AG09309 (cell line): Measurements from ENCODE around the gene TIRAP.

Source experiments
- DNase-seq: peaks from one replicate; pipeline ENCODE4 v3.0.0-alpha.2; 2010; ENCODE audit warnings: low read depth
- H3K4me3 ChIP-seq: 2 replicates; pipeline ENCODE4 v1.5.1; 2011; ENCODE audit warnings: mild to moderate bottlenecking, low read depth, low read length, moderate library complexity; ENCODE audit not compliant: control insufficient read depth
- TF ChIP-seq, protein P1 (sequence below): IDR thresholded peaks from 2 replicates; pipeline ENCODE4 v1.5.1; 2011; ENCODE audit warnings: mild to moderate bottlenecking, low read depth, low read length, inconsistent platforms; ENCODE audit not compliant: insufficient read depth, control insufficient read depth; ENCODE audit errors: missing control alignments

The TIRAP gene

DNA sequence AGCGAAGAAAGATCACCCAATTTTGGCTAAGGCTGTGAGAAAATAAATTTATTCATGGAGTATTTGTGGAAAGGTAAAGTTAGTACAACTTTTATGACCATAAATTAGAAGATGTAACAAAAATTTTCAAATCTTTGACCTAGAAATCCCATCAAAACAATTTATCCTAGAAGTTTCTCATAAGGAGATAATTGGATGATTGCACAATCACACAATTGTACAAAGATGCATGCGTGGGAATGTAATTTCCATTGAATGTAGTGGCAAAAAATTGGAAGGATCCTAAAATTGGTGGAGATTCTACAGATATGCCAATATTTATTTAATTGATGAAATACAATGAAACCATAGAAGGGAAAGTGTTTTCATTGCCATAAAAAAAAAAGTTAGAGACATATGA, 25.7 kb upstream of the TIRAP start:
- TF ChIP-seq, protein P1, sequence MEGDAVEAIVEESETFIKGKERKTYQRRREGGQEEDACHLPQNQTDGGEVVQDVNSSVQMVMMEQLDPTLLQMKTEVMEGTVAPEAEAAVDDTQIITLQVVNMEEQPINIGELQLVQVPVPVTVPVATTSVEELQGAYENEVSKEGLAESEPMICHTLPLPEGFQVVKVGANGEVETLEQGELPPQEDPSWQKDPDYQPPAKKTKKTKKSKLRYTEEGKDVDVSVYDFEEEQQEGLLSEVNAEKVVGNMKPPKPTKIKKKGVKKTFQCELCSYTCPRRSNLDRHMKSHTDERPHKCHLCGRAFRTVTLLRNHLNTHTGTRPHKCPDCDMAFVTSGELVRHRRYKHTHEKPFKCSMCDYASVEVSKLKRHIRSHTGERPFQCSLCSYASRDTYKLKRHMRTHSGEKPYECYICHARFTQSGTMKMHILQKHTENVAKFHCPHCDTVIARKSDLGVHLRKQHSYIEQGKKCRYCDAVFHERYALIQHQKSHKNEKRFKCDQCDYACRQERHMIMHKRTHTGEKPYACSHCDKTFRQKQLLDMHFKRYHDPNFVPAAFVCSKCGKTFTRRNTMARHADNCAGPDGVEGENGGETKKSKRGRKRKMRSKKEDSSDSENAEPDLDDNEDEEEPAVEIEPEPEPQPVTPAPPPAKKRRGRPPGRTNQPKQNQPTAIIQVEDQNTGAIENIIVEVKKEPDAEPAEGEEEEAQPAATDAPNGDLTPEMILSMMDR = no peak
- H3K4me3 ChIP-seq = no peak overlapping the region
- no peak for DNase-seq

DNA sequence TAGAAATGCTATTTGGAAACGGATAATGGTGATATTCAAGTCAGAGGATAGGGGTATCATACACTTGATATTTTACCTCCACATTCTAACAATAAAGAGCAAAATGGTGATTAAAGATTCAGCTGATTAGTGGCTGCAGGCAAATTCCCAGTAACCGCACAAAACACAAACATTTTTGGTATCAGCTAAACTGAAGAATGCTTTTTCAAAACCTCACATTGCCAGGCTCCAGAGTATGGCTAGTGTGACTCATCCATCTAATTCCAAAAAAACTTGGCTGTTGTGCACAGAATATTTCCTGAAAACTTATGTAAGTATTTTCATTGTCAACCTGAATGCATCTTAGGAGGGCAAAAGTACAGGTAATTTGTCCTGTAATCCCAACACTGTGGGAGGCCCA, 25.1 kb upstream of the TIRAP start:
- TF ChIP-seq, protein P1 = no peak
- H3K4me3 ChIP-seq = no peak overlapping the region
- peak; percentile 25 for DNase-seq

DNA sequence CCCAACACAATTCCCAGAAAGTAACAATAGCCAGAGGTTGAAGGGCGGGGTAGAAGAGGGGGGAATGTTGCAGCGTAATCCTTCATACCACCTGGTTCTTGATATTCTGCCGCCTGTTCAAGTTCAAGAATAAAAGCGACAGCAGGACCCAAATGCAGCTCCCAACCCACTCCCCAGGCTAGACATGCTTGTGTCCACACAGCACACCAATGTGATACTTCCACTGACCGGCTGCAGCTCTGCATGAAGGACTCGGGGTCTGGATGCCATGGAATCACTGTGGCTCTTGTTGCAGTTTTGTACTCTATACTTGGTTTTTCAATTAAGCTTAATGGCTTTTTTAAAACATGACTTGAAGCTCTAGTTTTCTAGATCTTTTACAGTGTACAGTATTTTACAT, 20.7 kb upstream of the TIRAP start:
- no peak overlapping the region for H3K4me3 ChIP-seq
- TF ChIP-seq, protein P1 = no peak
- DNase-seq = no peak

DNA sequence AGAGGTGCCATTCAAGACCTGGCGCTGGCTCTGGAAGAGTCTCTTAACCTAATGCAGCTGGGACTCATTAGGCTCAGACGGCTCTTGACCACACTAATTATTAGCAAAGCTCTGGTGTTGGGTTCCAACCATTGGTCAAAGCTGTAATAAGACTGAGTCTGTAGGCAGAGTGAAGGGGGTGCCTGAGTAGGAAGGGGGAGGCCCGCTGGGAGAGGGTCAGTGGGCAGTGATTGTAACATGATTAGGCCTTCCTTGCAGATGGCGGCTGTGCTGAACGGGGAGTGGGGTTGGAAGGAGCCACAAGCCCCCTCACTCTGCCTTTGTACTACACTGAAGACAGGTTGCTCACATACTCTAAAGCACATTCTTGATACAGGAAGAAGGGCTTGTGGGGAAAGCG, 19.4 kb upstream of the TIRAP start:
- no peak for DNase-seq
- TF ChIP-seq, protein P1 = no peak
- no peak overlapping the region for H3K4me3 ChIP-seq

DNA sequence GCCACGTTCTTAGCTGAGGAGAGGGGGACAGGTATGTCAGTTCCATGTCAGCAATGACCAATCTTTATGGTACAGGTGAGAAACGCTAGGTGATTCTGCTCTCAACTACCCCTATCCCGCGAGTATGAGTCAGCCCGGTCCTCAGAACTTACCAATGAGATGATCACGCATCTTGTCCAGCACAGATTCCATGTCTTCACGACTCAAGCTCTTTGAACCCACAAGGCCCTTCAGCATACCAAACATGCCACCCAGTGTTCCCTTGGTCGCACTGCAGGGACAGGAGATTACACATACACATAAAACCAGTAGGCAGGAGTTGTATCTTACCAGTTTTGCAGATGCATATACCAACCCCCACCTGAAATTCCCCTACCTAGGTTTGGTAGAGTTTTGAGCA, 17.1 kb upstream of the TIRAP start:
- no peak overlapping the region for H3K4me3 ChIP-seq
- TF ChIP-seq, protein P1 = no peak
- no peak for DNase-seq

DNA sequence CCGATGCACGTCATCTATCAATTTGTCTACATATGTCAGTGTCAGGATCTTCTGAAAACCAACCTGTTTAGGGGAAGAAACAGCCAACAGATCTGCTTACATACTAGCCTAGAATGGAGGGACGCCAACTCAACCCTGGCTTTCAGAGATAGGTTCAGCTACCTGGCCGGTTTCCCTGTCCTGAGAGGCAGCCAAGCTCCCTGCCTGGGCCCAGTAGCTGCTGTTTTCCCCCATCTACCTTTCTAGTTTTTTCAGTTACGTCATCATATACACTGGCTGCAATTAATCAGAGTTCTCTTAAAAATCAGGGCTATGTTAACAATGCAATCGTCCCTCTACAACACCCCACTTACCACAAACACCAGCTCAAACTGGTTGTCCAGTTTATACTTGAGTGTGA, 15.2 kb upstream of the TIRAP start:
- H3K4me3 ChIP-seq = peak overlapping the region; percentile 91
- TF ChIP-seq, protein P1 = no peak
- DNase-seq = no peak

DNA sequence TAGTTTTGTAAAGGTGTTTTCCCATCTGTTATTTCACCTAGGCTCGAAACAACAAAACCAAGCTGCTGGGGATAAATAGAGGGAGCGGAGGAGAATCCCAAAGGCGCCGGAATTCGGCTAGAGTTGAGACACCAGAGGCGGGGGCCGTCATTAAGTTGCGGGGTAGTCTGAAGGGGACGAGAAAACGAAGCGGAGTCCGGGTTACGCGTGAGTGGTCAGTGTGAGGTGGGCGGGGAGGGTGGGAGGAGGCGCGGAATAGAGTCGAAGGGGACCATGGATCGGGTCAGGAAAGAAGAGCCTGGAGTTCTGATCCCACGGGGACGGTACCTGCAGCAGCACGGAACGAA, 14.6 kb upstream of the TIRAP start:
- peak overlapping the region; percentile 91 for H3K4me3 ChIP-seq
- DNase-seq = no peak
- TF ChIP-seq, protein P1 = no peak
